HG03280 (cell line): Measurements from ENCODE around the gene DDX1.
"Not testable (repeated sequence)": the region's sequence is repeated elsewhere in the genome, so short reads cannot be mapped to it uniquely, and the experiment has no call there.

ENCODE experiments used
- ATAC-seq: cut with Tn5 transposase; IDR thresholded peaks from one replicate; pipeline ENCODE4 v1.9.1; 2021; ENCODE audit warnings: mild to moderate bottlenecking, moderate library complexity; ENCODE audit not compliant: unreplicated experiment

The DDX1 gene

DNA sequence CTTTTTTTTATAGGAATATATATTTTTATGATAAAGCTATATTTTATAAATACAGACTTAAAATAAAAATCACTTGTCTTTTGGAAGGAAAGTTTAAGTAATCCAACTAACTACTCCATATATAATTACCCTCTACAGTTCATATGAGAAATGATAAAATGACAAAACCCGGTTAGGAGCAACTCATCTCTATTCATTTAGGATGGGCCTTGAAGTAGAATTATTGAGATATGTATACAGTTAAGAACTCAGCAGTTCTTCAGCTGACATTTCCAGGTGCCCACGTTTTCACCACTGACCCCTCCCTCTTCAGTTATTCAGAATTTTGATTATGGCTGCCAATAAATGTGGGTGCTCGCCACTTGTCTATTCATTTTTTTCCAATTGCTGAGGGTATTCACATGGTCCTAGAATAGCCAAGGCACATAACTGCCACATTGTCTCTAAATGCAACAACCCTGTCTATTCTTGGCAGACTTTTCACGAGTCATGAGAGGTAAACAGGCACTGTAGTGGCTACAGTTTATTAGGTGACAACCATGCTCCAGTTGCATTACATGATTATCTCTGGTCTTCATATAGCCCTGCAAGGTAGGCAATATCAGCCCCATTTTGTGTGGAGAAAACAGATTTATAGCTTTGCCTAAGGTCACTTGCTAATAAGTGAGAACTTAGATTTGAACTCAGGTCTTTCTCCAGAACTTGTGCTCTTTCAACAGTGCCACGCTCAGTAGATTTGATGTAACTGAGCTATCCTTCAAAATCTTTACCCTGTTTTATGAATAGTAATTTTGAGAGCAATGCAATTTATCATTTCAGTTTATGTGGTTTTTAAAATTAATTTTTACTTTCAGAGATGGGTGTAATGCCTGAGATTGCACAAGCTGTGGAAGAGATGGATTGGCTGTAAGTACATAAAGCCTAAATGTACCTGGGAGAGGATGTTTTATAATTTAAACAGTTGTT, 2.9 kb downstream of the DDX1 start:
- ATAC-seq: no peak

DNA sequence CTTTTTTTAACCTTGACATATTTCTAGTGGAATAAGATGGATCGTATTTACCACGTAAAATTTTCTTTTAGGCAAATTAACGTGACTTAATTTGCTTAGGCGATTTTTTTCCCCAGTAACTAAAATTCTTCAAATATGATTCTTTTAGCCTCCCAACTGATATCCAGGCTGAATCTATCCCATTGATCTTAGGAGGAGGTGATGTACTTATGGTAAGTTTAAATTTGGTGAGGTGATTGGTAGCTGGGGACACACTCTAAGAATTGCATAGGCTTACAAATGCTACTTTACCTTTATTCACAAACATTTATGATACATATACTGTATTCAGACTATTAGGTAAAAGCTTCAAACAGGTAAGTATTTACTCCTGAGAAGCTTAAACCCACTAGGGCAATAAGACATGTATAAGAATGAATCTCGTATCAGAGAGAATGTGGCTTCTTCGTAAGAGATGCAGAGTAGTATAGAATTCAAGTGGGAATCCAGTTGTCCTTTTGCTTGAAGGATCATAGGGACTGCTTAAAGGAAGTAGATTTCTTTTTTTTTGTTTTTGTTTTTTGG, 3.8 kb downstream of the DDX1 start:
- no peak for ATAC-seq

- no peak for ATAC-seq
These were observed 4.3 kb downstream of the DDX1 start for GRCh38 chr2:15595936-15596335.

- no peak for ATAC-seq
These were observed 4.7 kb downstream of the DDX1 start for GRCh38 chr2:15596350-15596749.

GRCh38 chr2:15596968-15597367, 5.3 kb downstream of the DDX1 start:
- ATAC-seq: no peak

- no peak for ATAC-seq
These were observed 8.3 kb downstream of the DDX1 start for GRCh38 chr2:15599994-15600393.

DNA sequence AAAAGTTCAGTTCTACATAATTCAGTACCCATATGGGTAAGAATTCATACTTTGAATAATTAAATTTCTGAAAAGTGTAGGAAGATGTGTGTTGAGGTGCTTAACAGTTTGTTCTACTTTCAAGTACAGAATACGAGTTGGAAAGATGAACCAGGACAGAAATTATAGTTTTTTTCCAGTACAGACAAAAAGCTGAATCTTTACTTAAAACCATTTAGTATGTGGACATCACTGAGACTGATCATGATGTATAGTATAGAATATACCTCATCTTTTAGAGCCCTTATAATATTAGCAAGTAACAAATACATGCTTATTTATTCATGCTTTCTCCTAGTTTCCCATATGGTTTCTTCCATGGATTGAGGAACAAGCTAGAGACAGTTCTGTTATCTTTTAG, 10.0 kb downstream of the DDX1 start:
- ATAC-seq: no peak

DNA sequence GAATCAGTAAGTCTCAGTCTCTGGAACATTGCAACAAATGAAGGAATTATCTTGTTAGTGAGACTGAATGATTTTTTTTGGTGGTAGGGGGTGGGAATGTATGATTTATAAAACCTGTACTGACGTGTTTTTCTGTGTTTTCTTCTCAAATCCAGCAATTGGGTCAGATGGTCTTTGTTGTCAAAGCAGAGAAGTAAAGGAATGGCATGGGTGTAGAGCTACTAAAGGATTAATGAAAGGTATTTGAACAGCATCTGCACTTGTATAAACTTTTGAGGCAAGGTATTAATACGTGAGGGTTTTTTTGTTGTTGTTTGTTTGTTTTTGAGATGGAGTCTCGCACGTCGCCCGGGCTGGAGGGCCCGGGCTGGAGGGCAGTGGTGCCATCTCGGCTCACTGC, 10.7 kb downstream of the DDX1 start:
- no peak for ATAC-seq

DNA sequence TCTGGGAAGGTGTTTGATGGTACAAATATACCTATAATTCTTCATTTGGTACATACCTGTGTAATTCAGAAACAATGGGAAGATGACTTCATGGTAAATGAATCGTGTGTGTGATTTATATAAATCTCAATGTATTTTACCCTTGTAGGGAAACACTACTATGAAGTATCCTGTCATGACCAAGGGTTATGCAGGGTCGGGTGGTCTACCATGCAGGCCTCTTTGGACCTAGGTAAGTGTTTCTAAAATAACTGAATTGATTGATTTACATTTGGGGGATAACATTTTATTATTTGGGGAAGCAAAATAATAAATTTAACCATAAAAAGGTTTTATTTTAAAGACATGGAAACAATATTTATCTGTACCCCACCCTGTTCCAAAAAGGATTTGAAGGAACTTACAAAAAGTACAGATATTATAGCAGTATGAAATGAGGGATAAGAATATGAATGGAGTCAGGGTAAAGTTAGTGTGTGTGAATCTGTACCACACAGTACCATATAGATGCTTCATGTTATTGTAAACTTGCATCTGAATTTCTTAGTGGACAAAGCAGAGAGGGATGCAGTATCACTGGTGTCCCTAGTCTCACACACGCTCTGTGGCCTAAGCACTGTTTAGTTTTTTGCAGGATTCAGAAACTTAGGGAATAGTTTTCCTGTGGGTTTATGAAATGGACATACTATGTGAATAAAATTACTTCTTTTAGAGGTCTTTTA, 11.5 kb downstream of the DDX1 start:
- ATAC-seq: no peak

DNA sequence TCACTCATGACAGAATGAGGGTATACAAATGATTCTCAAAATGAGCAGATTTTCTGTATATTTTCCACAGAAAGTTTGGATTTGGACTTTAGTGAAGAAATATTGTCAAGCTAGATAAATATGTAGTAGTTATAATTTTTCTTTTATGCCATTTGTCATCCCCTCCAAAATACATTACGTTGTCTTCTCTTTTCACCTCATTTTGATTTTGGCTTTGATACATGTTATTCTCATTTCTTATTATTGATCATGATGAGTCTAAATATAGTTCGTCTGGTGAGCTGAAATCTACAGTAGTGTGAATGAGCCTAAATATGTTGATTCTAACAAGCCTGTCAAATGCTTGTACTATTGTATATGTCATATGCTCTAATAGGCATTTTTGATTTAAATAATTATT, 12.3 kb downstream of the DDX1 start:
- ATAC-seq: no peak

- no peak for ATAC-seq
These were observed 14.1 kb downstream of the DDX1 start for GRCh38 chr2:15605721-15606120.

- ATAC-seq: no peak
These were observed 15.1 kb downstream of the DDX1 start for GRCh38 chr2:15606481-15607441.

GRCh38 chr2:15607709-15608391, 16.2 kb downstream of the DDX1 start:
- ATAC-seq: no peak

- no peak for ATAC-seq
These were observed 16.7 kb downstream of the DDX1 start for GRCh38 chr2:15608392-15608761.

GRCh38 chr2:15609341-15610042, 17.8 kb downstream of the DDX1 start:
- ATAC-seq: no peak

DNA sequence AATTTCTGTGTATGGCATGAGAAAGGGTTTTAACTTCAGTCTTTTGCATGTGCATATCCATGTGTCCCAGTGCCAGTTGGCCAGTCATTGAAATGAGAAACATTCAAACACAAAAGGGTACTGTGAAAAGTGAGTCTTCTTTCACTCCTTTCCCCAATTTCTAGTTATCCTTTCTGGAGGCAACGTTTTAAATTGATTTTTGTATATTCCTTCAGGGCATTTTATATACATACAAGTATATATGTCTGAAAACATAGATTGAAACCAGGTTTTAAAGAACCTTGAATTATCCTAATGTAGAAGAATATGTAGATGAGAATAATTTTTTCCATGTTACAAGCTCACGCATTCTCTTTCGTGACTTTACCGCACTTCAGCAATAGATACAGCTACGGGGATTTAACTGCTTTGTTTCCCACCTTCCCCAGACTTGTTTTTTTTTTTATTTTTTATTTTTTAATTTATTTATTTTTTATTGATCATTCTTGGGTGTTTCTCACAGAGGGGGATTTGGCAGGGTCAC, 18.8 kb downstream of the DDX1 start:
- ATAC-seq: no peak

DNA sequence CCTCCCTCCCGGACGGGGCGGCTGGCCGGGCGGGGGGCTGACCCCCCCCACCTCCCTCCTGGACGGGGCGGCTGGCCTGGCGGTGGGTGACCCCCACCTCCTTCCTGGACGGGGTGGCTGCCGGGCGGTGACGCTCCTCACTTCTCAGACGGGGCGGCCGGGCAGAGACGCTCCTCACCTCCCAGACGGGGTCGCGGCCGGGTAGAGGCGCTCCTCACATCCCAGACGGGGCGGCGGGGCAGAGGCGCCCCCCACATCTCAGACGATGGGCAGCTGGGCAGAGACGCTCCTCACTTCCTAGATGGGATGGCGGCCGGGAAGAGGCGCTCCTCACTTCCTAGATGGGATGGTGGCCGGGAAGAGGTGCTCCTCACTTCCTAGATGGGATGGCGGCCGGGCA, 20.4 kb downstream of the DDX1 start:
- not testable (repeated sequence) for ATAC-seq

DNA sequence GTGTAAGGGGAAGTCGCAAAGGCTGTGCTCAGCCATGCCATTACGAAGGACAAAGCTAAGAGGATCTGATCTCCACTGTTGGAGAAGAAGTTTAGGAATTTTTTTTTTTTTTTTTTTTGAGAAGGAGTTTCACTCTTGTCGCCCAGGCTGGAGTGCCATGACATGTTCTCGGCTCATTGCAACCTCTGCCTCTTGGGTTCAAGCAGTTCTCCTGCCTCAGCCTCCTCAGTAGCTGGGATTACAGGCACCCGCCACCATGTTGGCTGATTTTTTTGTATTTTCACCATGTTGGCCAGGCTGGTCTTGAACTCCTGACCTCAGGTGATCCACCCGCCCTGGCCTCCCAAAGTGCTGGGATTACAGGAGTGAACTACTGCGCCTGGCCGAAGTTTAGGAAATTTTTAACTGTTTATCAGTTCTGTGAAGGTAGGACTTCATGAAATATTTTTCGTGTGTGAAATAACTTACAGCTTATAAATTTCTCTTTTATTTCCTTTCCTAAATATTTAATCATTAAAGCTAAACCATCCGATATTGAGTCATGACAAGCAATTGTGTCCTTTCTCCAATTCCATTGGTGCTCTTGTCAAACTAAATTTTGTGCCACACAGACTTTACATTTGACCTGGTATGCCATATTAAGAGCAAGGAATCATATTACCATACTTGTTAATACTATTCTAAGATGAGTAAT, 22.2 kb downstream of the DDX1 start:
- ATAC-seq: no peak
